Activated CD4-positive, alpha-beta T cell treated with anti-CD3 and anti-CD28 coated beads, Interleukin-2, Interleukin-4, amounts not matched to agents 100 ng/mL and 50 ng/mL, durations not matched to agents 16 hours and 8 hours (primary cell): ENCODE measurements around the gene ZNF524.

Experiments
- DNase-seq: peaks from one replicate; pipeline ENCODE4 v3.0.0-alpha.2; 2020; ENCODE audit warnings: low spot score

Gene ZNF524

DNA sequence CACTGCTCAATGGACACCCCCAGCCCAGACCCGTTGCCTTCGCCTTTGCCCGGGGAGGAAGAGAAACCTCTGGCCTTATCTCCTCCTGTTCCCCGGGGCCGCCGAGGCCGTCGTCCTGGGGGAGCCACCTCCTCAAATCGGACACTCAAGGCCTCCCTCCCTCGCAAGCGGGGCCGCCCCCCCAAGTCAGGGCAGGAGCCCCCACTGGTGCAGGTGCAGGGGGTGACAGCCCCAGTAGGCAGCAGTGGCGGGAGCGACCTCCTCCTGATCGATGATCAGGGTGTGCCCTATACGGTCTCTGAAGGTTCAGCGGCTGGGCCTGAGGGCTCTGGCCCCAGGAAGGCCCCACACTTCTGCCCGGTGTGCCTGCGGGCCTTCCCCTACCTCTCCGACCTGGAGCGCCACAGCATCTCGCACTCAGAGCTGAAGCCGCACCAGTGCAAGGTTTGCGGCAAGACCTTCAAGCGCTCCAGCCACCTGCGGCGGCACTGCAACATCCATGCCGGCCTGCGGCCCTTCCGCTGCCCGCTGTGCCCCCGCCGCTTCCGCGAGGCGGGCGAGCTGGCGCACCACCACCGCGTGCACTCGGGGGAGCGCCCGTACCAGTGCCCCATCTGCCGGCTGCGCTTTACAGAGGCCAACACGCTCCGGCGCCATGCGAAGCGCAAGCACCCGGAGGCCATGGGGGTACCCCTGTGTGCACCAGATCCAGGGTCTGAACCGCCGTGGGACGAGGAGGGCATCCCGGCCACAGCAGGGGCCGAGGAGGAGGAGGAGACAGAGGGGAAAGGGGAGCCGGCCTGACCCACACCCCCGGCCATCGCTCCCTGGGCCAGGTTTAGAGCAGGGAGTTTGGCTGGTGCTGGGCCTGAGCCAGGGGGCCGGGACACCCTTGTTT, 2.3 kb downstream of the ZNF524 start:
- DNase-seq, result no peak

DNA sequence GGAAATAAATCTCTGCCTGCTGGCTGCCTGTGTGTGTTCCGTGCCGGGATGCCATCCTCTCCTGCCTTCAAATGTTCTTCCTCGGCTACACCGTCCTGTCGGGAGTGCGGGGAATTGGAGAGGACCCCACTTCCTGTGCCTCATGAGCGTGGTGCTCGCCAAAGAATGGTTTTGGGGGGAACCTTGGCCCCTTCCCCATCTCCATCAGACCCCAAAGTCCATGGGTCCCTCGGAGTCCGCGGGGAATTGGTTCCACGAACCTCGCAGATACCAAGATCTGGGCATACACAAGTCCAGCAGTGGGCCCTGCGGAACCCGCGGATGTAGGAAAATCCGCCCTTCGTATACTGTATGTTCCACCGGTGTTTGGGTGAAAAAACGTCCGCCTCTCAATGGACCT, 3.0 kb downstream of the ZNF524 start:
- DNase-seq, result no peak

DNA sequence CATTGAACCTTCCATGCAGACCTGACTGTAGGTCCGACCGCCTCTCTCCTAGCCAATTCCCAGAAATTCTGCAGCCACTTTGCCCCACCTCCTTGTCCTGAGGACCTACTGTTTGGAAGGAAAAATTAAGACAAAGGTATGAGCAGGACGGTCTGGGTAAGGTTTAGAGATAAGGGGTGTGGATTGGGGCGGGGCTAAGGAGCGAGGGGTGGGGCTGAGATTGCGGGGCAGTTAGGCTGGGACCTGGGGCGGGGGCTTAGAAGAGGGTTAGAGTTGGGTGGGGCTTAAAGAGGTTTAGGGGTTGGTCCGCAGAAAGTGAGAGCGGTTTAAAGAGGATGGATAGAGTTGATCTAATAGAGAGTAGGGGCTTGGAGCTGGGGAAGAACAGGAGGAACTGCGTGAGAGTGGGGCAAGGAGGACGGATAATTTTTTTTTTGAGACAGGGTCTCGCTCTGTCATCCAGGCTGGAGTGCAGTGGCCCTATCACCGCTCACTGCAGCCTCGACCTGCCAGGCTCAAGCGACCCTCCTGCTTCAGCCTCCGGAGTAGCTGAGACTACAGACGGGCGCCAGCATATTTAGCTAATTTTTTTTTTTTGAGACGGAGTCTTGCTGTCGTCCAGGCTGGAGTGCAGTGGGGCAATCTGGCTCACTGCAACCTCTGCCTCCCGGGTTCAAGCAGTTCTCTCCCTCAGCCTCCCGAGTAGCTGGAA, 3.6 kb downstream of the ZNF524 start:
- no peak for DNase-seq

DNA sequence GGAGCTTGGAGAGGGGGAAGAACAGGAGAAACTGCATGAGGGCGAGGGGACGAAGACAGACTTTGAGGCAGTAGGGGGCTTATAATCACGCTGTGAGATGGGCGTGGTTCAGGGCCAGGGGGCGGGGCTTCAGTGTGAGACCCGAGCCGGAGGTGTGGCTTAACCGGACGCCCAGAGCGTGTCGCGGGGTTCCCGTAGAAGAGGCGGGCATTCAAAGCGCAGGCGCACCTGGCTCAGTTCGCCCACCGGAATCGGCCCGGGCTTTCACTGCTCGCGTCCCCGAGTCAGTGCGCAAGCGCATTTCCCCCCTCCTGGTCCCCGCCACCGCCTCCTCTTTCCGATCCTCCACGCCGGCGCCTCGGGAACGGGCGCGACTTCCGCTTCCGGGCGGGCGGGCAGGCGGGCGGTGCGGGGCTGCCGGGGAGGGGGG, 5.1 kb downstream of the ZNF524 start:
- DNase-seq, result peak; percentile 99

DNA sequence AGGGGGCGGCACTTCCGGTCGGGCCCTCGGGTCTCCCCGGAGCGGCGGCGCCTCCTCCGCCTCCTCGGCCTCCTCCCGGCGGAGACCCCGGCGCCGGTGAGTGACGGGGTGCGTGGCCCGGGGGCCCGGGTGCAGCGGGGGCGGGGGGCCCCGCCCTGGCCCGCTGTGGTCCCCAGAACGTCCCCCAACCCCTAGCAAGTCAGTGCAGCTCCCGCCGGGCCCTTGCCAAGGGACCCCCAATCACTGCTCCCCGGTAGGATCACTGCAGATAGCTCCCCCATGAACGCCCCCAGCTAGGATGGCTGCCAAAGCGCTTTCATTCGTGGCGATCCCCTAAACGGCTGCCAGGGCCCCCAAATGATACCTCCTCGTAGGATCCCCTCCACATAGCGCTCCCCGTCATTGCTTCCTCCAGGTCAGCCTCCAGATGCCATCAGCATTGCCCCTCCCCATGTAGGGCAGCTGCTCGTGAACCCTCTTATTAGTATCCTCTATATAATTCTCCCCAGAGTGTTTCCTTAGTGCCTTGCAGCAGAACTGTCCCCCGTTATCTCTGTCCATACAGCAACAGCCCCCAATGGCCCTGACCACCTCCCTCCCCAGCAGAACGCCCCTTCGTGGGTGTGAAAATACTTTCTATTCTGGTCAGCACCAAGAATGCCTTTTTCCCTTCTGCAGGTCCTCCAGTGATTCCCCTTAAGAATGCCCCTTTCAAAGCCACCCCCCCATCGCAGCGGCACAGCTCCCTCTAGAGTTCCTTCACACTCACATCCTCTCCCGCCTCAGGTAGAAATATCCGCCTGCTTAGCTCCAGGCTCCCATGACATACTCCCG, 5.8 kb downstream of the ZNF524 start, which contains the start of gene ZNF865:
TSS of gene ZNF865 (plus strand) at position 11 of the 834 bp plus-strand sequence. CDS start 7,972 bp downstream, outside the sequence.
- DNase-seq, result peak; percentile 73

DNA sequence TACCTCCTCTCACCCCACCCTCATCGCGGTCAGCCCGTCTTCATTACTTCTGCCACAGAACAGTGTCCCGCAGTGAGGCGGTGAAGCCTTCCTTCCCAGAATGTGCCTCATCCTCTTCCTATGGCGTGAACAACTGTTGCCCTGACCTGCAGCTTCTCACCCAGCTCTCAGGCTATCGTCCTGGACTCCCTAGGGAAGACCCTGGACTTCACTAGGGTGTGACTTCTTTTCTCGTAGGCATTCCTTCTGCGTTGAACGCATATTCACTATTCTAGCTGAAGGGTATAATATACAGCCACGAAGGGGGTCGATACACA, 6.3 kb downstream of the ZNF524 start:
- DNase-seq, result no peak

DNA sequence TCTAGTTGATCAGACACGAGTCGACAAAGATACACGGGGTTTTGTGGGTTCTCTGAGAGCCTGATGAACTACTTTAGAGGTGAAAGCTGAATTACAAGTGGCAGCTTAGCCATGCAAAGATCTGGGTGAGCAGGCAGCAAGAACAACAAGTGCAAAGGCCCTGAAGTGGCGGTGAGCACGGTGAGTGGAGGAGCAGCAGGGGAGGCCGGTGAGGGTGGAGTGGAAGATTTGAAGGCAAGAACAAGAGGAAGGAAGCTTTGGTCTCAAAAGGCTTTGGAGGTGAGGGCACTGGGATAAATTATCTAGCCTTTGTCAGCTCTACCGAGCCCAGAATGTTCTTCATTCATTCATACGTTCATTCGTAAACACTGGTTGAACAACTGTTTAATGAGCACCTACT, 6.7 kb downstream of the ZNF524 start:
- no peak for DNase-seq

DNA sequence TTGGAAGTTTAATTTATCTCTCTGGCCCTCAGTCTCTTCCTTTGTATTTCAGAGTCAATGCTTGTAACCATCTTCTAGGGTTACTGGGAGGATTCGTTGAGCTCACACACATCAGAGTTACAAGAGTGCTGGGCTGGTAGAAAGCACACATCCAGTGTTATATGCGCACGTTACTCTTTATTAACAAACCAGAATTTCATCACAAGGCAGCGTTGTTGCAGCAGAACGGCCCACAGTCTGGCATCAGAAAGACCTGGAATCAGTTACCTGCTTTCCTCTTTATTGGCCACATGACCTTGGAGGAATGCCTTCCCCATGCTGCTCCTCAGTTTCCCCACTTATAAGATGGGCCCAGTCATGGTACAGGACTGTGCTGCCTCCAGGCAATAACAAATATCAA, 9.2 kb downstream of the ZNF524 start:
- DNase-seq, result no peak

DNA sequence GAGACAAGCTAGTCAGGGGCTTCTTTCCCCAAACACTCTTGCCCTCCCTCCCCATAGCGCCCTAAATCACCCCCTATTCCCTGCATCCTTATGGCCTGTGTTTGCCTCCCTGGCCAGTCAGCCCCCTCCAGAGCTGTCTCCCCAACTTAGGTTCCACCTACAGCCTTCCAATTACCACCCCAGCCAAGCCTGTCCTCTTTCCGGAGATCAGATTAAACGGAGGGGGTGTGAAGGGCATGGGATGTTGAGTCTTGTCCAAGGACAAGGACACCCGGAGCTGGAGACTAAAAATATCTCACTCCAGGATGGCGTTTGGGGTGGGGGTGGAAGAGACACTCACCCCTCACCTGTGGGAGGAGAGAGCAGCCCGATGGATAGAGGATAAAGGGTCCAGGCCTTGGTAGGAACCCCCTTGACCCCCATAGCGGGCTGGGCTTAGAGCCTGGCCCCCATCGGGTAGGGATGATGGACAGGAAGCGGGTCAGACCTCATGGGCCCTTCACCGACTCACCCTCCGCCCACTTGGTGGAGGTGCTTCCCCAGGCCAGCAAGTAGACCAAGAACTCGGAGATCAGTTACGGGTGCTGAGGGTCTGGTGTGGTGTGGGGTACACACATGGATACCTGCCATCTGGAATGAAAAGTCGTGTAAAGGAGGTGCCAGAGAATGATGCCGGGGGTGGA, 11.4 kb downstream of the ZNF524 start:
- DNase-seq, result no peak

DNA sequence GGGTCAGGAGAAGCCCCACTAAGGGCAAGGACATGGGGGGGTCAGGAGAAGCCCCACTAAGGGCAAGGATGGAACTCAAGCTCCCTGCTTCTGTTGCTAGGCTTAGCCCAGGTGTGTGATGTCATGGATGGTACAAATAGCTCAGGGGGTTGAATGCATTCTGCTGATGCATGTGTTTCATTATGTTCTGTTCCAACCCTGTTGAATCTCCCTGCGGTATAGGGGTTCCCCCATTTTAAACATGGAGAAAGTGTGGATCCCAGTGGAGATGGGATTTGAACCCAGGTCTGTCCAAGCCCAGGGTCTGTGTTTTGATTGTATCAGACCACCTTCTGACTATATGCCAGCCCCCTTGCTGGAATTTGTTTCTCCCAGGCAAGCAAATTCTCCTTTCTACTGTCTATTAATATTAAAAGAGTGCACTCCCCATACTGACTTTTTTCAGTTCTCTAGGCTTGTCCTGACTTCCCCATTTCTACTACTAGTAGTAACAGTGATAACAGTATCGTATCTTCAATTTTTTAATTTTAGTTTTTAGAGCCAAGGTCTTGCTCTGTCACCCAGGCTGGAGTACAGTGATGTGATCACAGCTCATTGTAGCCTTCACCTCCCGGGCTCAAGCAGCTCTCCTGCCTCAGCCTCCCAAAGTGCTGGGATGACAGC, 12.0 kb downstream of the ZNF524 start:
- no peak for DNase-seq

DNA sequence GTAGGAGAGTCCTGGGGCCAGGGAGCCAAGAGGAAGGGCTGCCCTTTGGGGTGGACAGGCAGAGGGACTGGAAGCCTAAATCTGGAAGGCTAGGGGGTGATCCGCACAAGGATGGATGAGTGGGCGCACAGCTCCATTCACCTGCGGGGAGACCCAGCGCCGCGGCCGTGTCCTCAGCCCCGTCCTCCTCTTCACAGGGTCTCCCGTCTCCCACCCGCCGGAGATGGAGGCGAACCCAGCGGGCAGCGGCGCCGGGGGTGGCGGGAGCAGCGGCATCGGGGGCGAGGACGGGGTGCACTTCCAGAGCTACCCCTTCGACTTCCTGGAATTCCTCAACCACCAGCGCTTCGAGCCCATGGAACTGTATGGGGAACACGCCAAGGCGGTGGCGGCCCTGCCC, 13.3 kb downstream of the ZNF524 start:
- DNase-seq, result no peak

DNA sequence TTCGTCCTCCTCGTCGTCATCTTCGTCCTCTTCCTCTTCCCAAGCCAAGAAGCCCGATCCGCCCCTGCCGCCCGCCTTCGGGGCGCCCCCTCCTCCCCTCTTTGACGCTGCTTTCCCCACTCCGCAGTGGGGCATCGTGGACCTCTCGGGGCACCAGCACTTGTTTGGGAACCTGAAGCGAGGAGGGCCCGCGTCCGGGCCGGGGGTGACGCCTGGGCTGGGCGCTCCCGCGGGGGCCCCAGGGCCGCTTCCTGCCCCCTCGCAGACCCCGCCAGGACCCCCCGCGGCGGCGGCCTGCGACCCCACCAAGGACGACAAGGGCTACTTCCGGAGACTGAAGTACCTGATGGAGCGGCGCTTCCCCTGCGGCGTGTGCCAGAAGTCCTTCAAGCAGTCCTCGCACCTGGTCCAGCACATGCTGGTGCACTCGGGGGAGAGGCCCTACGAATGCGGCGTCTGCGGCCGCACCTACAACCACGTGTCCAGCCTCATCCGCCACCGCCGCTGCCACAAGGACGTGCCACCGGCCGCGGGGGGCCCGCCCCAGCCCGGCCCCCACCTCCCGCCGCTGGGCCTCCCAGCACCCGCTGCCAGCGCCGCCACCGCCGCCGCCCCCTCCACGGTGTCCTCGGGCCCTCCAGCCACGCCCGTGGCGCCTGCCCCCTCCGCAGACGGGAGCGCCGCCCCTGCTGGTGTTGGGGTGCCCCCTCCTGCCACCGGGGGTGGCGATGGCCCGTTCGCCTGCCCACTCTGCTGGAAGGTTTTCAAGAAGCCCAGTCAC, 14.0 kb downstream of the ZNF524 start:
- no peak for DNase-seq

DNA sequence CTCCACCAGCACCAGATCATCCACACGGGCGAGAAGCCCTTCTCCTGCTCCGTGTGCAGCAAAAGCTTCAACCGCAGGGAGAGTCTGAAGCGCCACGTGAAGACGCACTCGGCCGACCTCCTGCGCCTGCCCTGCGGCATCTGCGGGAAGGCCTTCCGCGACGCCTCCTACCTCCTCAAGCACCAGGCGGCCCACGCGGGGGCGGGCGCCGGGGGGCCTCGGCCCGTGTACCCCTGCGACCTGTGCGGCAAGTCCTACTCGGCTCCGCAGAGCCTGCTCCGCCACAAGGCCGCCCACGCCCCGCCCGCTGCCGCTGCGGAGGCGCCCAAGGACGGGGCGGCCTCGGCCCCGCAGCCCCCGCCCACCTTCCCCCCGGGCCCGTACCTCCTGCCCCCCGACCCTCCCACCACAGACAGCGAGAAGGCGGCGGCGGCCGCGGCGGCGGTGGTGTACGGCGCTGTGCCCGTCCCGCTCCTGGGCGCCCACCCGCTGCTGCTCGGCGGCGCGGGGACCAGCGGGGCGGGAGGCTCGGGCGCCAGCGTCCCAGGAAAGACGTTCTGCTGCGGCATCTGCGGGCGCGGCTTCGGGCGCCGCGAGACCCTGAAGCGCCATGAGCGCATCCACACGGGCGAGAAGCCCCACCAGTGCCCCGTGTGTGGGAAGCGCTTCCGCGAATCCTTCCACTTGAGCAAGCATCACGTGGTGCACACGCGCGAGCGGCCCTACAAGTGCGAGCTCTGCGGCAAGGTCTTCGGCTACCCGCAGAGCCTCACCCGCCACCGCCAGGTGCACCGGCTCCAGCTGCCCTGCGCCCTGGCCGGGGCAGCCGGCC, 14.8 kb downstream of the ZNF524 start:
- DNase-seq, result no peak

DNA sequence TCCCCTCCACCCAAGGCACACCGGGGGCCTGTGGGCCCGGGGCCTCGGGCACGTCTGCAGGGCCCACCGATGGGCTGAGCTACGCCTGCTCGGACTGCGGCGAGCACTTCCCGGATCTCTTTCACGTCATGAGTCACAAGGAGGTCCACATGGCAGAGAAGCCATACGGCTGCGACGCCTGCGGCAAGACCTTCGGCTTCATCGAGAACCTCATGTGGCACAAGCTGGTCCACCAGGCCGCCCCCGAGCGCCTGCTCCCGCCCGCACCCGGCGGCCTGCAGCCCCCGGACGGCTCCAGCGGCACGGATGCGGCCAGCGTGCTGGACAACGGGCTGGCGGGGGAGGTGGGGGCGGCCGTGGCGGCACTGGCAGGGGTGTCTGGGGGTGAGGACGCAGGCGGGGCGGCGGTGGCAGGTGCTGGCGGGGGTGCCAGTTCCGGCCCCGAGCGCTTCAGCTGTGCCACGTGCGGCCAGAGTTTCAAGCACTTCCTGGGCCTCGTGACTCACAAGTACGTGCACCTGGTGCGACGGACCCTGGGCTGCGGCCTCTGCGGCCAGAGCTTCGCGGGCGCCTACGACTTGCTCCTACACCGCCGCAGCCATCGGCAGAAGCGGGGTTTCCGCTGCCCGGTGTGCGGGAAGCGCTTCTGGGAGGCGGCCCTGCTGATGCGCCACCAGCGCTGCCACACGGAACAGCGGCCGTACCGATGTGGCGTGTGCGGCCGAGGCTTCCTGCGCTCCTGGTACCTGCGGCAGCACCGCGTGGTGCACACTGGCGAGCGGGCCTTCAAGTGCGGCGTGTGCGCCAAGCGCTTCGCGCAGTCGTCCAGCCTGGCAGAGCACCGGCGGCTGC, 15.7 kb downstream of the ZNF524 start:
- no peak for DNase-seq

DNA sequence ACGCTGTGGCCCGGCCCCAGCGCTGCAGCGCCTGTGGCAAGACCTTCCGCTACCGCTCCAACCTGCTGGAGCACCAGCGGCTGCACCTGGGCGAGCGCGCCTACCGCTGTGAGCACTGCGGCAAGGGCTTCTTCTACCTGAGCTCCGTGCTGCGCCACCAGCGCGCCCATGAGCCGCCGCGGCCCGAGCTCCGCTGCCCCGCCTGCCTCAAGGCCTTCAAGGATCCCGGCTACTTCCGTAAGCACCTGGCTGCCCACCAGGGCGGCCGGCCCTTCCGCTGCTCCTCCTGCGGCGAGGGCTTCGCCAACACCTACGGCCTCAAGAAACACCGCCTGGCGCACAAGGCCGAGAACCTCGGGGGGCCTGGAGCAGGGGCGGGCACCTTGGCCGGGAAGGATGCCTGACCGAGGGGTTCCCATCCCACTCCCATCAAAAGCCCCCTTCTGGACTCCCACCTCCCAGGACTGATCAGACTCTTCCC, 16.3 kb downstream of the ZNF524 start:
- no peak for DNase-seq

DNA sequence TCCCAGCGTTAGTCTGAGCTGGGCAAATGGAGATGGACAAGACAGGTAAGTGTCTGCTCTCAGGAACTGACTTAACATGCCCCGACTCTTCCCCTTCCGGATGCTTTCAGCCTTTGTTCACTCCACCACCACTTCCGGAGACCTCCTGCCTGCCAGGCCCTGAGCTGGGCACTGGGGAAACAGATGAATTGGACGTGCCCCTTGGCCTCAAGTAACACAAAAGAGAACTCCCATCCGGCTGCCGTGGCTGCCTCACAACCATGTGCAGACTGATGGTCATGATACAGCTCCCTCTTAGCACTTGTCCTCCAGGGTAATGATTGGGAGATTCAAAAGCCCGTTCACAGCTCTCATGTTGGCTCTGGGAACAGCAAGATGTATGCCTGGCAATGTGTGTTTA, 17.3 kb downstream of the ZNF524 start:
- no peak for DNase-seq

DNA sequence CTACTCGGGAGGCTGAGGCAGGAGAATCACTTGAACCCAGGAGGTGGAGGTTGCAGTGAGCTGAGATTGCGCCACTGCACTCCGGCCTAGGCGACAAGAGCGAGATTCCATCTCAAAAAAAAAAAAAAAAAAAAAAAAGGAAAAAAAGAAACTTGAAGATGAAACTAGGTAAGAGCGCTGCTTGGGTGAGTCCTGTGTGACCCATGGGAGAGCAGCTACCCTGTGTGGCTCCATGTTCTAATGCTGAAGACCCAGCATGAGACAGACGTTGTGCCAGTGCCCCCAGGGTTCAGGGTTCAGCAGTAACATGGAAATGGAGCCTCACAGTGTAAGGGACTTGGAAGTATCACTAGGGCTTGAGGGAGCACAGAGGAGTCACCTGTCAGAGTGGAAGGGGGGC, 18.3 kb downstream of the ZNF524 start:
- no peak for DNase-seq

DNA sequence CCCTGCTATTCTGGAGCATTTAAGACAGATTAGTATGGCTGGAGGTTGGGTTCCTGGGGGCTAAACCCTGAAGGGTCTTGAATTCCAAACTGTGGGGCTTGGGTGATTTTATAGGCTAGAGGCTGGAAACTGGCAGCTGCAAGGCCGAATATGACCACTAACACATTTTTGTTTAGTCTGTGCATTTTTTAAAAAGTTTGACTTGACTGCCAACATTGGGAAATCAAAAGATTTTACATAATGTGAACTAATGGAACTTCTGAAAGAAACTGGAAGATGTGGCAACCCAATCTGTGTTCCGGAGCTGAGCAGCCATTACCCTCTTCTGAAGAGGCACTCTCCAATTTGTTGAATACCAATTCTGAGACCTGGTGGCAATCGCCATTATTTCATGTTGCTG, 19.2 kb downstream of the ZNF524 start:
- no peak for DNase-seq
